ENCODE measurements around the gene GUSB.

DNA sequence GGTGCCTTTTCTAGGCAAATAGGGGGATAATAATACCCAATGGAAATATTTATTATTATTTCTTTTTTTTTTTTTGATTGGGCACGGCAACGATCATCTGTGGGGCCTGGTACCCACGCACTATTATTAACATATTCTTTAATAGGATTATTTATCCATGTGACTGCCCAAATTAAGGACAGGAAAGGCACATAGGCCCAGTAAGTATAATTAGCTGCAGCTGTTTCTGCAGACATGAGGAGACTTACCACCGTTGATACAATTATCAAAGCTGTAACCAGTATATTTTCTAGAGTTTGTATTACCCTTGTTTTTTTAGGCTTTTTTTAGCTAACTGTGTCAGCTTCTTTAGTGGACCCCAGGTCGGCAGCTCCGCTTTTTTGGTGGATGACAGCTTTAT, 25.2 kb upstream of the GUSB start:
- TF ChIP-seq CTCF (IDR thresholded peaks at IDR 0.05) (no peak), POLR2A (IDR thresholded peaks at IDR 0.05) (no peak)
